Right lobe of liver (tissue), 6 donors: ENCODE measurements around the gene TRAF1. TPM values are rescaled to one million over a fixed set of nuclear protein-coding genes. Genes with fewer than 3 reads are reported as not detected.
A peak's percentile ranks its signal among the peaks of the same experiment; 100 is the strongest.

ENCODE experiments used
- ATAC-seq, 4 donors: fragments of 200-7000 bp; cut with Tn5 transposase; one replicate each; pipeline ENCODE4 v1.9.1; 2020; ENCODE audit warnings: mild to moderate bottlenecking in 4 of 4, moderate library complexity in 4 of 4
- DNase-seq, 3 donors: peaks; one replicate each; pipeline ENCODE4 v3.0.0-alpha.2; 2020
- H3K27ac ChIP-seq, 3 donors: fragments of 200-600 bp; one replicate each; pipeline ENCODE4 v1.8.0; 2022
- H3K27me3 ChIP-seq, 2 donors: fragments of 200-600 bp; one replicate each; pipeline ENCODE4 v1.8.0; 2022
- H3K36me3 ChIP-seq, 4 donors: fragments of 200-600 bp; sonication (generic) in 1 of 4; one replicate each; pipeline versions ENCODE4 v1.5.1 to v1.8.0; 2017 to 2022; ENCODE audit warnings: control low read depth in 1 of 4
- H3K4me1 ChIP-seq, 4 donors: fragments of 200-600 bp; sonication (generic) in 1 of 4; one replicate each; pipeline versions ENCODE4 v1.5.1 to v1.8.0; 2017 to 2022; ENCODE audit warnings: control low read depth in 1 of 4
- H3K4me3 ChIP-seq, 3 donors: fragments of 200-600 bp; one replicate each; pipeline ENCODE4 v1.8.0; 2022
- H3K9me3 ChIP-seq, 4 donors: fragments of 200-600 bp; sonication (generic) in 1 of 4; one replicate each; pipeline versions ENCODE4 v1.5.1 to v1.8.0; 2017 to 2022; ENCODE audit warnings: control low read depth in 1 of 4
- POLR2A ChIP-seq: fragments of 450-650 bp; IDR thresholded peaks from one replicate; pipeline ENCODE4 v1.6.1; 2017; ENCODE audit warnings: antibody characterized with exemption, mild to moderate bottlenecking
- WGBS: methylation state at CpG from one replicate; pipeline ENCODE4 v1.1.6; 2018; ENCODE audit warnings: low coverage, low lambda C conversion rate; ENCODE audit not compliant: insufficient coverage; ENCODE audit errors: missing lambda C conversion rate; 5-methylcytosine and 5-hydroxymethylcytosine counted together
- intact Hi-C, 2 donors: fragments of 100-400 bp; cut with DNase I; formaldehyde crosslinking; loops; one replicate each; pipeline versions ENCODE4 v1.11.2 to v1.14.1; 2022
- total RNA-seq, 6 experiments: library from RNA; depleted of rRNA in 2 of 6; stranded (reverse); fragments of >200 nt in 2 of 6; fragmentation: NEBNext Ultra II Directional in 3 of 6; extraction: Animal tissue kit (Norgen Biotek cat#: 25700) in 3 of 6; gene quantifications; one replicate each; pipeline versions ENCODE4 v1.1.0 to v1.2.4, GENCODE V29; 2016 to 2023
- TF ChIP-seq, protein P1 (sequence below), 4 donors: fragments of 200-600 bp in 3 of 4; fragments of 450-650 bp in 1 of 4; IDR thresholded peaks; one replicate each; pipeline versions ENCODE4 v1.5.1 to v1.8.0; 2016 to 2022; ENCODE audit warnings: antibody characterized with exemption in 4 of 4, mild to moderate bottlenecking in 2 of 4
- donor health status: DM: no; HTN: yes; CAD: no.
- donor health status: DM: no; HTN: no; CAD: no.
- donor health status: DM: no; HTN: no; CAD: no.
- donor health status: DM: no; HTN: yes; CAD: no.
- donor health status: DM: no; HTN: yes; CAD: no.

TRAF1 gene
- total RNA-seq, 6 experiments from 2014 or later = 0.99 to 2.5 (median 2.1) TPM

DNA sequence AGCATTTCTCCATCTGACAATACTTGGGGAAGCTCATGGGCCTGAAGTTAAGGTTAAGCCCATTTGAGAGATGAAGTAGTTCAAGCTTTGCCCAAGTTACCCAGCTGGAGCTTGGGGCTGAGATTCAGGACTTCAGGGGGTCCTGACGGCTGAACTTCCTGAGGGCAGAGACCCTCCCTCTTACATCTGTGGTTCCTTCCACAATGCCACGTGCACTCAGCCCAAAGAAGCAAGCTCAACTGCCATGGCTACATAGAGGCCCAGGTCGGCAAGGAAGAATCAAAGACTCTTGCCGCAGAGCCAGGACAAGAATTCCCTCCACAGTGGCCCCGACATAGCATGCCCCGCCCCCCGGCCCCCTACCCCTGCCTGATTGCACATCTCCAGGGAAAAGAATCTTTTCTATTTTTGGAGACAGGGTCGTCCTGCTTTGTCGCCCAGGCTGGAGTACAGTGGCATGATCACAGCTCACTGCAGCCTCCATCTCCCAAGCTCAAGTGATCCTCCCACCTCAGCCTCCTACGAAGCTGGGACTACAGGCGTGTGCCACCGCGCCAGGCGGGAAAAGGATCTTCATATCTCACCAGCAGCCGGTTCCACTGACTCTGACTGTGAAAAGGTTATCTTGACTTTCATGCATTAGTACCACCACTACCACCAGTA is 58.8 kb downstream of the TRAF1 start:
- H3K36me3 ChIP-seq = no peaks in the 10 kb centered on the region

GRCh38 chr9:120866651-120867050 is 59.9 kb downstream of the TRAF1 start:
- H3K36me3 ChIP-seq = no peaks in the 10 kb centered on the region
- TF ChIP-seq POLR2A = no peak
- TF ChIP-seq, protein P1, sequence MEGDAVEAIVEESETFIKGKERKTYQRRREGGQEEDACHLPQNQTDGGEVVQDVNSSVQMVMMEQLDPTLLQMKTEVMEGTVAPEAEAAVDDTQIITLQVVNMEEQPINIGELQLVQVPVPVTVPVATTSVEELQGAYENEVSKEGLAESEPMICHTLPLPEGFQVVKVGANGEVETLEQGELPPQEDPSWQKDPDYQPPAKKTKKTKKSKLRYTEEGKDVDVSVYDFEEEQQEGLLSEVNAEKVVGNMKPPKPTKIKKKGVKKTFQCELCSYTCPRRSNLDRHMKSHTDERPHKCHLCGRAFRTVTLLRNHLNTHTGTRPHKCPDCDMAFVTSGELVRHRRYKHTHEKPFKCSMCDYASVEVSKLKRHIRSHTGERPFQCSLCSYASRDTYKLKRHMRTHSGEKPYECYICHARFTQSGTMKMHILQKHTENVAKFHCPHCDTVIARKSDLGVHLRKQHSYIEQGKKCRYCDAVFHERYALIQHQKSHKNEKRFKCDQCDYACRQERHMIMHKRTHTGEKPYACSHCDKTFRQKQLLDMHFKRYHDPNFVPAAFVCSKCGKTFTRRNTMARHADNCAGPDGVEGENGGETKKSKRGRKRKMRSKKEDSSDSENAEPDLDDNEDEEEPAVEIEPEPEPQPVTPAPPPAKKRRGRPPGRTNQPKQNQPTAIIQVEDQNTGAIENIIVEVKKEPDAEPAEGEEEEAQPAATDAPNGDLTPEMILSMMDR (IDR thresholded peaks at IDR 0.05) = no peak

More for the DNA sequence above, 58.8 kb downstream of the TRAF1 start:
- ATAC-seq = no peak
- H3K9me3 ChIP-seq = no peaks in the 10 kb centered on the region
- 88% methylated on average over 3 of the region's 15 CpGs for WGBS
- TF ChIP-seq, protein P1 (IDR thresholded peaks at IDR 0.05) = no peak
- no peak for TF ChIP-seq POLR2A
- H3K27ac ChIP-seq = peak overlapping the region in 1 of 3 donors; percentile 52
- intact Hi-C loops = no loop called here
- peak overlapping the region in 2 of 3 donors; percentile 60 to 65 for H3K4me3 ChIP-seq
- H3K4me1 ChIP-seq = peaks cover 0 to 5% (median 0%) of the 10 kb centered on the region in 4 donors
- no peak for DNase-seq
- H3K27me3 ChIP-seq = no peaks in the 10 kb centered on the region

GRCh38 chr9:120865809-120866208 is 60.8 kb downstream of the TRAF1 start:
- intact Hi-C loops = no loop called here
- TF ChIP-seq, protein P1 (IDR thresholded peaks at IDR 0.05) = no peak
- WGBS = 90% methylated on average over 2 of the region's 5 CpGs

More at GRCh38 chr9:120866651-120867050, 59.9 kb downstream of the TRAF1 start:
- Histone ChIP-seq H3K27ac (no peak overlapping the region), H3K9me3 (no peaks in the 10 kb centered on the region), H3K27me3 (no peaks in the 10 kb centered on the region), H3K4me3 (no peak overlapping the region), H3K4me1 (peaks cover 0 to 5% (median 0%) of the 10 kb centered on the region in 4 donors)
- WGBS = 73% methylated on average over 2 of the region's 6 CpGs
- no peak for DNase-seq
- intact Hi-C loops = no loop called here
- no peak for ATAC-seq

GRCh38 chr9:120865176-120865575 is 61.4 kb downstream of the TRAF1 start:
- no peak overlapping the region for H3K4me3 ChIP-seq
- no peak for TF ChIP-seq POLR2A
- TF ChIP-seq, protein P1 (IDR thresholded peaks at IDR 0.05) = no peak
- 76% methylated on average over 5 of the region's 5 CpGs for WGBS
- DNase-seq (no peak), ATAC-seq (no peak)
- H3K9me3 ChIP-seq = no peaks in the 10 kb centered on the region
- peaks cover 0 to 5% (median 0%) of the 10 kb centered on the region in 4 donors for H3K4me1 ChIP-seq
- no peaks in the 10 kb centered on the region for H3K36me3 ChIP-seq
- no peak overlapping the region for H3K27ac ChIP-seq
- intact Hi-C loops = no loop called here
- H3K27me3 ChIP-seq = no peaks in the 10 kb centered on the region

More at GRCh38 chr9:120865809-120866208, 60.8 kb downstream of the TRAF1 start:
- Histone ChIP-seq H3K27ac (no peak overlapping the region), H3K27me3 (no peaks in the 10 kb centered on the region), H3K4me3 (no peak overlapping the region), H3K9me3 (no peaks in the 10 kb centered on the region), H3K36me3 (no peaks in the 10 kb centered on the region), H3K4me1 (peaks cover 0 to 5% (median 0%) of the 10 kb centered on the region in 4 donors)
- no peak for DNase-seq
- ATAC-seq = no peak
